NCI-H446 (cell line): ENCODE measurements around the gene FILIP1L.

Experiments used
- DNase-seq, 2 experiments: peaks; one replicate each; lab custom pipeline; 2025; lab: John Stamatoyannopoulos, UW

Gene FILIP1L

DNA sequence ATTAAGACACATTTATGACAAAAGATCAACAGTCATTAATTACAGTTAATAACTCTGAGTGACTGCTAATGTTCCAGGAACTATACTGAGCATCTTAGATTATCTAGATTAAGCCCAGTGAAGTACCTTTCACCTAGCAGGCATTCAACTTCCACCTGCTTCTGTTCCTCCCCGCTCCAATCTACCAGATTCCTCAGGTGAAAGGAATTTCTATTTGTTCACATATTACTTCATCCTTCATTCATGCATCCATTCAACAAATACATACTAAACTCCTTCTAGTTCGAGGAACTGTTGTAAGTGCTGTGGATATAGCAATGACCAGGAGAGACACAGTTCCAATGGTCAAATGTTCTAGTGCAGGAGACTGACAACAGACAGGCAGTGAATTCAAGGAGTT, 139.3 kb downstream of the FILIP1L start:
- no peak for DNase-seq

- no peak for DNase-seq
These were observed 141.8 kb downstream of the FILIP1L start for GRCh38 chr3:99972380-99973104.

DNA sequence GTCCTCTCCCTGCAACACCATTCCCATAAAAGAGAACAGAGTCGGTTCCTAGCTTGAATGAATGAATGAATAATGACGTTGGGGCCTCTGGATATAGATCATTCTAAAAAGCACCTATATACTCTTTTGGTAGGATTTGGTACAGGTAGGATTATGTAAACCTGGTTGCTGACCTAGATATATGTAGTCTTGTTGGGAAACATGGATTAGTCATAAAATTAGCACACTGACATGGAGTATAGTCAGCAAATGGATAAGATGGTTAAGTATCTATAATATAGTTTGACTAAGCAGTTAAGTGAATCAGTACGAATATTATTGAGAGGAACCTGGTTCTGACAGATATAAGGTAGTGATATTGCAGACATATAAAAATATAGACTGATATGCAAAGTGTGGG, 142.5 kb downstream of the FILIP1L start:
- no peak for DNase-seq

DNA sequence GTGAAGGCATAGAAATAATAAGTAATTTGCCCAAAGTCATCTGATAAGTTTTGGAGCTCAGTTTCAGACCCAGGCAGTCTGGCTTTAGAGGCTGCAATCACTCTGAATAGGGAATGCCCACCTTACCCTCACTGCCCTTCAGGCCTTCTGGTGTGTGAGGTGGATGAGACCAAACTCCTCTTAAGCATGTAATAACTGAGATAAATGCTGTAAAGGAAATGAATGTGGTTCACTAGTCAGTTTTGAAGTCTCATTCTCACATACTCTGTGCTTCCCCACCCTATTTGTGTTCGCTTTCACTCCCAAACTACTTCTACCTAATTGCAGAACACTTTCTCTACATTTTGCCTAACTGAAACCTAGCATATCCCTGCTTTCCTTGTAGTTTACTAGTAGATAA, 144.1 kb downstream of the FILIP1L start:
- no peak for DNase-seq

DNA sequence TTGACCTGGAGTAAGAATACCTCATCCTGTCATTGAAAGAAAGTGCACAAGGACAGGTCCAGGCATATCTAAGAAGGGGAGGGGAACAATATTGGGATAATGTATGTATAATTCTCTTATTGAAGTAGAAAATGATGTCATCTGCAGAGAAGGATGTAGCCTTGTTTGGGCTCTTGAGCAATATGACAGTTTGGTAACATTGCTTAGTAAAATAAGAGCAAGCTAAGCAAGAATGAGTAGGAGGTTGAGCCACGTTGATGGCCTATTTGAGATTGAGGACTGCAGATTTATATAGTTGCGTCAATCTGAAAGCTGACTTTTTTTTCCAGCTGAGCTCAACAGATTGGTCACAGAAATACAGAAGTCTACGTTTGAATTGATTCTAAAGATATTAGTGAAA, 145.2 kb downstream of the FILIP1L start:
- DNase-seq: no peak

- DNase-seq: no peak
These were observed 146.5 kb downstream of the FILIP1L start for GRCh38 chr3:99967796-99968195.

- no peak for DNase-seq
These were observed 147.5 kb downstream of the FILIP1L start for GRCh38 chr3:99966662-99967416.

DNA sequence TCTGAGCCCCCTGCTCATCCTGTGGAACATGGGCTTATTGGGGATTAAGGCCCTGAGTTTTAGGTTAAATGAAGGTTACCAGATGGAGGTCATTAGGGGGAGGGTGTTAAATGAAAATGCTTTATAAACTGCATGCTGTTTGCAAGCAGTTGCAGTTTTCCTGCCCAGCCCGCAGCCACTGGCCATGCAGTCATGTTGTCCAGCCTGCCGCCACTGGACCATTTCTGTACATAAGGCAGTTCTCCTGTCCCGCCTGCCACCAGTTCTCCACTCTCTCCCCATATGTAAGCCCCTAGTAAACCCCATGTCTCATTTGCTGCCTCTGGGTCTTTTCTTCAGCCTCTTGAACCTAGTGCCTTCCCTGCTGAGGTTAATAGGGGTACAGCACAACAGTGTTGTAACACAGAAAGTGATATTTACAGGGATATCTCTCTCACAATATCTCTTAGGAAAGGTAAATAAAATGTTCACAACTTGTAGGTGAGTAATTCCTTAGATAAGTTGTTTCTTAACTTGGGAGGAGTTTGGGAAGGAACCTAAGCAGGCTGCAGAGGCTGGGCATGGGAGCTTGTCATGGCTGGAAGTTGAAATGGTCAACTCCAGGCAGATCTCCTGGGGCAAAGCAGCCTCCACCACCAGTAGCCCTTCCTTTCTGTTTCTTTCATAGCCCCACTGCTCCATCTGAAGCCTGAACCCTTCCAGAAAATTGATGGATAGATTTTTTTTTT, 148.5 kb downstream of the FILIP1L start:
- DNase-seq: no peak

- DNase-seq: no peak
These were observed 149.2 kb downstream of the FILIP1L start for GRCh38 chr3:99965077-99965476.

GRCh38 chr3:99962703-99963102, 151.6 kb downstream of the FILIP1L start:
- DNase-seq: no peak

DNA sequence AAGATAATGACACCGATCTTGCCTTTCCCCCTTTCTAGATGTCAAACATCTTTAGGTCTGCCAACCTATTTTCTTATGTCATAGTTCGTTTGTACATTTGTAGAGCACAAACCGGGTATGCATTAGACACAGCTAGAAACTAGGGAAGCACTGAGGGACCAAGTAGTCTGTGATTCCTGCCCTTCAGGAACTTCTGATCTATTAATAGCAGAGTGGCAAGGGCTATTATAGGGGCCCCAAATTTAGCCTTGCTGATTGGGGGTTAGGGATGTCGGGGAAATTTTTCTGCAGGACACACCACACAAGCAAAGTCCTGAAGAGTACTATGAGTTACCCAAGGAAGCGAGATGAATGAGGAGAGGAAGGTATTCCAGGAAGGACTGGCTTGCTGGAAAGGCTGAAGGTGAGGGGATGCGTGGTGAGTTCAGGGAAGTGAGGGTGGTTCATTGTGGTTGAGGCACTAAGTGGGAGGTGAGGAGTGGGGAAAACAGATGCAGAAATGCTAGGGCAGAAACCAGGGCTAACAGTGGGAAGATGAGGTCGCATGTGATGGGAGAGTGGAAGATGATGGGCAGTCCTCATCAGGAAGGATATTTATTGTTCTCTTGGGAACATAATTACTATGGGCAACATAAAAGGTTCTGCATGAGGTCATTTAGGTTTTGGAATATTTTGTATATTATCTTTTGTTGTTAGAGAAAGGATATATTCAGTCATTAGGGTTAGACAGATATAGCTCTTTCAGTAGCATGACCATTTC, 152.4 kb downstream of the FILIP1L start:
- no peak for DNase-seq

GRCh38 chr3:99960941-99961340, 153.4 kb downstream of the FILIP1L start:
- no peak for DNase-seq

DNA sequence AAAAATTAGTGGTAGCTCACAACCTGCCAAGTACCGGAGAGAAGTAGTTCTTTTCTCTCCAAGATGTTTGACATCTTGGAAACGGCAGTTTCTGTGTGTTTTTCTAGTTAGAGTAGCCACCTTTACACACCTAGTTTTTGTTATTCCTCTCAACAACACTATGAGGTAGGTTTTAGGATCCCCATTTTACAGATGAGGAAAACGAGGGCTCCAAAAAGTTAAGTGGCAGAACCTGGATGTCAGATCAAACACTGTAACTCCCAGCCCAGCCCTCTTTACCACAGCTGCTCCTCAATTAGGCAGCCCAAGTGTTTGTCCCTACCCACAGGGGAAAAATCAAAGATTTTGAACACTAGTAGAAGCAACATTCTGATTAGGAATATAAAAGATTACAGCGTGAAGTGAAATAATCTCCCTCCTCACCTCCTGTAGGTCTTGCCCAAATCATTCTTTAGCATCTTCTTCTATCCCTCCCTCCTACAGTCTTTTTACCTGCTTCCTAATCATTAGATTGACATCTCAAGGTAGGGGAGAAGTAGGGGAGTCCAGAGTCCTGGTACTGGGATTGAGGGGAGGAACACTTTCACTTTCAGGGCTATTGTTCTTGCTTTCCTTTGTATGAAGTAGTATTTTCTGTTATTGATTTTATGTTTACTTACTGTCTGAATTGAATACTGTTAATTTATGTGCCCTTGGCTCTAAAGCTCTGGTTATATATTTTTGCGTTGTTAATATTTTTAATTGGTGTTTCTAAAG, 154.0 kb downstream of the FILIP1L start:
- DNase-seq: no peak

DNA sequence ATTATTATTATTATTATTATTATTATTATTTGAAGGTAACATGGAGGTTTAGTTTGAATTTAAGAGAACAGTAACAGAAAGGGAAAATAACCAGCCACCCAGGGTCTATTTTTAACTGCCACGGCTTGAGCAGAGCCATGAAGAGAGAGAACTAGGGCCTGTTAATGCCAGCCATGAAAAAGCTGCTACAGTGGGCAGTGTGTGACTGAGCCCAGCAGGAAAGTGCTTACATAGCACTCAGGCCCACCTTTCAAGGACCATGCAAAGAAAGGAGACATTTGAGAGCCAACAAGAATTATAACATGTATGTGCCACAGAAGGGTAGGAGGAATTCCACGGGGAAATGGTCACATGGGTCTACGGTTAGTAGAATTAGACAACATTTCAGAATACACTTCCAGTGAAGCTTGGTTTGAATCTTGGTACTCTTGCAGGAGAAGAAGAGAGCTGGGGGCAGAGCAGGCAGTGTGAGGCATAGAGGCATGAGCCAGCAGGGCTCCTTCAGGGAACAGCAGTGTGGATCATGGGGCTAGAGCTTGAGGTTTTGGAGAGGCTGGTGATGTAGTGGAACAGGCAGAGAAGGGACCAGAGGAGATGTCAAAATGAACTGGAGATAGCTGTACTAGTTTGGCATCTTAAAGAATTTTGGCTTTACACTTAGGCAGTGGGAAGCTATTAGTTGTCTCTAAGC, 155.9 kb downstream of the FILIP1L start:
- DNase-seq: no peak

- DNase-seq: no peak
These were observed 157.0 kb downstream of the FILIP1L start for GRCh38 chr3:99957151-99957796.

DNA sequence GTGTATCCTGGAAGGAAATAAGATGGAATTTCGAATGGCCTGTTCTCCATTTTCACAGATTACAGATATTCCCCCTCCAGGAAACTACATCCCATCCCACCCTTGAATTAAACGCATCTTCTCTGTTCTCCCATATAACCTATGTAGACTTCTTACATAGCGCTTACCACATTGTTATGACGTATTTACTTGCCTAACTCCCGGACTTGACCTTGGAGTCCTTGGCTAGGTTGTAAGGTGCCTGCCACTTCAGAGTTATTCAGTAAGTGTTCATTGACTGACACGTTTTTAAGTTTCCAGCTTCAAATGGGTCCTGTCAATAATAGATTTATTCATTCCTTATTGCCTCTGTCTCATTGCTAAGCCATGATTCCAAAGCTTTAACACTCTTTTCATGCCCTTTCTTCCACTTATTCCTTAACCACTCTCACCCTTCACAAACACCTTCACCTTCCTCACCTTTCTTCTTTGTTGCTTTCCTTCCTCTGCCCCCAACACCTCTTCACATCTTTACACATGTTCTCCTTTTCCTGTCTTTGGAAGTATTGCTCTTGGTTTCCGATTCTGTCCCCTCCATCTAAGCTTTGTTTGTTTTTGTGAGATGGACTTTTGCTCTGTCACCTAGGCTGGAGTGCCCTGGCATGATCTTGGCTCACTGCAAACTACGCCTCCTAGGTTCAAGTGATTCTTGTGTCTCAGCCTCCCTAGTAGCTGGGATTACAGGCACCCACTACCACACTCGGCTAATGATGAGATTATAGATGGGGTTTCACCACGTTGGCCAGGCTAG, 158.3 kb downstream of the FILIP1L start:
- no peak for DNase-seq

- no peak for DNase-seq
These were observed 159.2 kb downstream of the FILIP1L start for GRCh38 chr3:99954914-99955644.

GRCh38 chr3:99953596-99953995, 160.7 kb downstream of the FILIP1L start:
- no peak for DNase-seq

DNA sequence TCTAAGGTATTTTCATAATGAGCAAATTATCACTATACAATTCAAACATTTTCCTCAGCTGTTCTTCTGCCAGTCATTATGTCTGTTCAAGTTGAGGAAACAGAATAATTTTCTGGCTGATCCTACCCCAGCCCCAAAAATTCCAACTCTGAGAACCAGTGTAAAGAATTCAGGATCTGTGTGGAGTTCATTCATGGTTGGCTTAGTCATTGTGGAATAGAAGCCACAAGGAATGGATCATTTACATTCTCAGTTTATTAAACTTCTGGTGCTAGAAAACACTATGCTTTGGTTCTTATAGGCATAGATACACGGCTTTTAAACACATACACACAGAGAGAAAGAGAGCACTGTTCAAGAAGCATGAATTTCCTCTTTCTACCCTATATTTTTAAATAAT, 162.0 kb downstream of the FILIP1L start:
- DNase-seq: no peak
